K562 (cell line): ENCODE data around the gene RAB27B. TPM values are rescaled to one million over a fixed set of nuclear protein-coding genes. Genes with fewer than 3 reads are reported as not detected.

Source experiments
- FOXK2 ChIP-seq, 2 experiments: fragments of 450-650 bp; IDR thresholded peaks in 1 of 2; conservative IDR thresholded peaks in 1 of 2; 2 replicates each; pipeline ENCODE4 v1.6.1; 2016; ENCODE audit warnings: low read depth in 2 of 2, mild to moderate bottlenecking in 1 of 2
- HDAC1 ChIP-seq, 2 experiments: fragments of 450-650 bp; IDR thresholded peaks; 2 replicates each; pipeline ENCODE4 v1.6.1; 2016 to 2017; ENCODE audit warnings: inconsistent platforms in 1 of 2, mild to moderate bottlenecking in 1 of 2, moderate library complexity in 1 of 2
- NR2C2 ChIP-seq, 2 experiments: fragments of 200-800 bp in 1 of 2; sonication (Bioruptor generic) in 1 of 2; sonication (generic) in 1 of 2; formaldehyde crosslinking in 1 of 2; IDR thresholded peaks; 2 replicates each; pipeline versions ENCODE4 v1.6.1 to v1.8.0; 2016 to 2022; ENCODE audit warnings: mild to moderate bottlenecking in 1 of 2, missing compliant biosample characterization in 1 of 2, missing genetic modification characterization in 1 of 2, missing genetic modification reagents in 1 of 2
- ZNF134 ChIP-seq: fragments of 250-450 bp; sonication (Bioruptor Pico); conservative IDR thresholded peaks from 2 replicates; pipeline ENCODE4 v1.4.0; 2020
- polyA plus RNA-seq, 8 experiments: library from polyadenylated mRNA; depleted of rRNA in 4 of 8; stranded (reverse) in 5 of 8; unstranded in 3 of 8; fragments of >200 nt; fragmentation: Nextera tagmentation in 2 of 8; fragmentation: Illumina TruSeq in 1 of 8; extraction: Ambion mirVana in 2 of 8; extraction: Trizol in 1 of 8; gene quantifications; 2 replicates each; pipeline versions ENCODE4 v1.2.1 to v1.2.3, GENCODE V29; 2011 to 2014; ENCODE audit warnings: inconsistent platforms in 1 of 8, missing spikeins in 1 of 8
- total RNA-seq, 7 experiments: library from RNA; depleted of rRNA in 6 of 7; stranded (reverse); fragments of >200 nt in 6 of 7; fragmentation: Illumina TruSeq in 2 of 7; extraction: Trizol in 2 of 7; gene quantifications; 2 replicates each; pipeline versions ENCODE4 v1.2.1 to v1.2.3, GENCODE V29; 2011 to 2021; ENCODE audit warnings: low replicate concordance in 1 of 7
- TF ChIP-seq, protein P1 (sequence below): fragments of 250-450 bp; sonication (Bioruptor Pico); IDR thresholded peaks from 2 replicates; pipeline ENCODE4 v1.4.0; 2020; ENCODE audit warnings: mild to moderate bottlenecking, moderate library complexity
- TF ChIP-seq, protein P2 (sequence below): sonication (generic); formaldehyde crosslinking; IDR thresholded peaks from 2 replicates; pipeline ENCODE4 v1.8.0; 2023; ENCODE audit warnings: mild to moderate bottlenecking, missing genetic modification reagents
- TF ChIP-seq, protein P3 (sequence below): fragments of 250-450 bp; sonication (Bioruptor Pico); IDR thresholded peaks from 2 replicates; pipeline ENCODE4 v1.9.0; 2021; ENCODE audit warnings: mild to moderate bottlenecking
- TF ChIP-seq, protein P4 (sequence below): fragments of 450-650 bp; IDR thresholded peaks from 2 replicates; pipeline ENCODE4 v1.6.1; 2016; ENCODE audit warnings: borderline replicate concordance

RAB27B gene
- total and polyA plus RNA-seq, 9 of the 15 experiments (the other 6 are each of a cell fraction or from before 2014, with no cell fraction given) = 0.44 to 5.7 (median 1.2) TPM

DNA sequence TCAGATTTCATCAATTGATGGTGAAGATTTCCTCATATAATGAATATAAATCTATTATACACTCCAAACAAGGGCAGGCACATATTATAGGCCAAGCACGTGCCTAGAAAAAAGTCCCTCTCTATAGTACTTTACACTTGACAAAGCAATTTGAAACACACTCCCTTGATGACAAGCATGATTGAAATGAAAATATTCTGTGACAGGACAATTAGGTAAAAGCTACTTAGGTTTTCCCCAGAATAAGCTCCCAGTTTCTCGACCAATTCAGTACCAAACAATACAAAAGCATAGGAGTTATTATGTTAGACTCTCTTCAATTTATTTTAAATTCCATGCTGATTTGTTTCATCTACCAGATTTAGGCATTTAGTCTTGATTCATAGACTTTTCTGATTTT is 83.3 kb downstream of the RAB27B start (continued):
- TF ChIP-seq, protein P1, sequence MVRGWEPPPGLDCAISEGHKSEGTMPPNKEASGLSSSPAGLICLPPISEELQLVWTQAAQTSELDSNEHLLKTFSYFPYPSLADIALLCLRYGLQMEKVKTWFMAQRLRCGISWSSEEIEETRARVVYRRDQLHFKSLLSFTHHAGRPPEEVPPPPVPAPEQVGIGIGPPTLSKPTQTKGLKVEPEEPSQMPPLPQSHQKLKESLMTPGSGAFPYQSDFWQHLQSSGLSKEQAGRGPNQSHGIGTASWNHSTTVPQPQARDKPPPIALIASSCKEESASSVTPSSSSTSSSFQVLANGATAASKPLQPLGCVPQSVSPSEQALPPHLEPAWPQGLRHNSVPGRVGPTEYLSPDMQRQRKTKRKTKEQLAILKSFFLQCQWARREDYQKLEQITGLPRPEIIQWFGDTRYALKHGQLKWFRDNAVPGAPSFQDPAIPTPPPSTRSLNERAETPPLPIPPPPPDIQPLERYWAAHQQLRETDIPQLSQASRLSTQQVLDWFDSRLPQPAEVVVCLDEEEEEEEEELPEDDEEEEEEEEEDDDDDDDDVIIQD = no peak
- TF ChIP-seq, protein P2, sequence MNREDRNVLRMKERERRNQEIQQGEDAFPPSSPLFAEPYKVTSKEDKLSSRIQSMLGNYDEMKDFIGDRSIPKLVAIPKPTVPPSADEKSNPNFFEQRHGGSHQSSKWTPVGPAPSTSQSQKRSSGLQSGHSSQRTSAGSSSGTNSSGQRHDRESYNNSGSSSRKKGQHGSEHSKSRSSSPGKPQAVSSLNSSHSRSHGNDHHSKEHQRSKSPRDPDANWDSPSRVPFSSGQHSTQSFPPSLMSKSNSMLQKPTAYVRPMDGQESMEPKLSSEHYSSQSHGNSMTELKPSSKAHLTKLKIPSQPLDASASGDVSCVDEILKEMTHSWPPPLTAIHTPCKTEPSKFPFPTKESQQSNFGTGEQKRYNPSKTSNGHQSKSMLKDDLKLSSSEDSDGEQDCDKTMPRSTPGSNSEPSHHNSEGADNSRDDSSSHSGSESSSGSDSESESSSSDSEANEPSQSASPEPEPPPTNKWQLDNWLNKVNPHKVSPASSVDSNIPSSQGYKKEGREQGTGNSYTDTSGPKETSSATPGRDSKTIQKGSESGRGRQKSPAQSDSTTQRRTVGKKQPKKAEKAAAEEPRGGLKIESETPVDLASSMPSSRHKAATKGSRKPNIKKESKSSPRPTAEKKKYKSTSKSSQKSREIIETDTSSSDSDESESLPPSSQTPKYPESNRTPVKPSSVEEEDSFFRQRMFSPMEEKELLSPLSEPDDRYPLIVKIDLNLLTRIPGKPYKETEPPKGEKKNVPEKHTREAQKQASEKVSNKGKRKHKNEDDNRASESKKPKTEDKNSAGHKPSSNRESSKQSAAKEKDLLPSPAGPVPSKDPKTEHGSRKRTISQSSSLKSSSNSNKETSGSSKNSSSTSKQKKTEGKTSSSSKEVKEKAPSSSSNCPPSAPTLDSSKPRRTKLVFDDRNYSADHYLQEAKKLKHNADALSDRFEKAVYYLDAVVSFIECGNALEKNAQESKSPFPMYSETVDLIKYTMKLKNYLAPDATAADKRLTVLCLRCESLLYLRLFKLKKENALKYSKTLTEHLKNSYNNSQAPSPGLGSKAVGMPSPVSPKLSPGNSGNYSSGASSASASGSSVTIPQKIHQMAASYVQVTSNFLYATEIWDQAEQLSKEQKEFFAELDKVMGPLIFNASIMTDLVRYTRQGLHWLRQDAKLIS (CRISPR knock-in tag) = no peak
- no peak for TF ChIP-seq ZNF134
- TF ChIP-seq NR2C2 (CRISPR knock-in tag; IDR thresholded peaks at IDR 0.05) = no peak
- no peak for TF ChIP-seq NR2C2 (tag; IDR thresholded peaks at IDR 0.05)
- TF ChIP-seq FOXK2 (conservative IDR thresholded peaks at IDR 0.05 in 1 of 2, IDR thresholded peaks at IDR 0.05 in 1 of 2; ENCODE audit: low read depth in 2 of 2) = no peak
- TF ChIP-seq HDAC1 (IDR thresholded peaks at IDR 0.05) = no peak
- TF ChIP-seq, protein P3, sequence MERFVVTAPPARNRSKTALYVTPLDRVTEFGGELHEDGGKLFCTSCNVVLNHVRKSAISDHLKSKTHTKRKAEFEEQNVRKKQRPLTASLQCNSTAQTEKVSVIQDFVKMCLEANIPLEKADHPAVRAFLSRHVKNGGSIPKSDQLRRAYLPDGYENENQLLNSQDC = no peak
- TF ChIP-seq, protein P4, sequence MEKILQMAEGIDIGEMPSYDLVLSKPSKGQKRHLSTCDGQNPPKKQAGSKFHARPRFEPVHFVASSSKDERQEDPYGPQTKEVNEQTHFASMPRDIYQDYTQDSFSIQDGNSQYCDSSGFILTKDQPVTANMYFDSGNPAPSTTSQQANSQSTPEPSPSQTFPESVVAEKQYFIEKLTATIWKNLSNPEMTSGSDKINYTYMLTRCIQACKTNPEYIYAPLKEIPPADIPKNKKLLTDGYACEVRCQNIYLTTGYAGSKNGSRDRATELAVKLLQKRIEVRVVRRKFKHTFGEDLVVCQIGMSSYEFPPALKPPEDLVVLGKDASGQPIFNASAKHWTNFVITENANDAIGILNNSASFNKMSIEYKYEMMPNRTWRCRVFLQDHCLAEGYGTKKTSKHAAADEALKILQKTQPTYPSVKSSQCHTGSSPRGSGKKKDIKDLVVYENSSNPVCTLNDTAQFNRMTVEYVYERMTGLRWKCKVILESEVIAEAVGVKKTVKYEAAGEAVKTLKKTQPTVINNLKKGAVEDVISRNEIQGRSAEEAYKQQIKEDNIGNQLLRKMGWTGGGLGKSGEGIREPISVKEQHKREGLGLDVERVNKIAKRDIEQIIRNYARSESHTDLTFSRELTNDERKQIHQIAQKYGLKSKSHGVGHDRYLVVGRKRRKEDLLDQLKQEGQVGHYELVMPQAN = no peak
